Measurements from ENCODE around the gene PTPRA. TPM values are rescaled to one million over a fixed set of nuclear protein-coding genes. Genes with fewer than 3 reads are reported as not detected.

The PTPRA gene
- total and polyA plus RNA-seq, 9 of the 15 experiments (the other 6 are each of a cell fraction or from before 2014, with no cell fraction given) = 3.4 to 80.5 (median 28.0) TPM

DNA sequence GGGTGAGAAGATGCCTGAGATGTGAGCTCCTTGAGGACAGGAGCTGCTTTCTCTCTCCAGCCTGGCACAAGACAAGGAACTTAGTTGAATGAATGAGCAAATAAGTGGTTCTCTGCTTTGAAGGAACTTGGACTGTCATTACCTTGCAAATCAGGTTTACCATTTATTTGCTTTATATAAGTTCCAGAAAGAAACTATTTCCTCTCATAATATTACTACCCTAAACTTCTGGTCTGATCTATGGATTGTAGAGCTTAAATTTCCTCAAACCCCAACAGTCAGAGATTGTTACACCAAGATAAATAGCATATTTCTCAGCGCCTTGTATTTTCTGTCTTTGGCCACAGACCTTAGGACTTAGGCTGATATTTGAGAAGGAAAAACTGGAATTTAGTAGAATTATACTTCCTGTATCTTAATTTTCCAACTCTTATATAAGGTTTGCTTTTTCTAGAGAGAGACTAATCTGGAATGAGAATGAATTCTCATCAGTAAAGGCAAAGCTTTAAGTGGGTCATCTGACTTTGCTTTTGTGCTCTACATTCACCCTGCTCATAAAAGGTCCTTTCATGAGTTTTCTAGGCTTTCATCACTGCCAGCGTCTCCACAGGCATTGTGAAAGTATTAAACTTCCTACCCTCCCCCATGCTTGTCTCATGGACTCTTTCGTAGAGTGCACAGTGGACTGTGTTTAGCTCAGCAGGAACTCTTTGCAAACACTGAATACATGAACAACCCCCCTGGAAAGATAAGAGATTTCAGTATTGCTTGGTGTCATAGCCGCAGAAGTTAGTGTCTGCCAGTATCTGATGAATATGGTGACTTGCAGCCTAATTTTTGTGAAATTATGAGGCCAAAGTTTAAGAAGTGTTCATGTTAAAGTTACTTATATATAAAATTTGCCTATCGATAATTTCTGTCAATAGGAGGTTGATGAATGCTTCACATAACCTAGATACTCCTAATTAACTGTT, 74.0 kb downstream of the PTPRA start (continued):
- TF ChIP-seq, protein P1, sequence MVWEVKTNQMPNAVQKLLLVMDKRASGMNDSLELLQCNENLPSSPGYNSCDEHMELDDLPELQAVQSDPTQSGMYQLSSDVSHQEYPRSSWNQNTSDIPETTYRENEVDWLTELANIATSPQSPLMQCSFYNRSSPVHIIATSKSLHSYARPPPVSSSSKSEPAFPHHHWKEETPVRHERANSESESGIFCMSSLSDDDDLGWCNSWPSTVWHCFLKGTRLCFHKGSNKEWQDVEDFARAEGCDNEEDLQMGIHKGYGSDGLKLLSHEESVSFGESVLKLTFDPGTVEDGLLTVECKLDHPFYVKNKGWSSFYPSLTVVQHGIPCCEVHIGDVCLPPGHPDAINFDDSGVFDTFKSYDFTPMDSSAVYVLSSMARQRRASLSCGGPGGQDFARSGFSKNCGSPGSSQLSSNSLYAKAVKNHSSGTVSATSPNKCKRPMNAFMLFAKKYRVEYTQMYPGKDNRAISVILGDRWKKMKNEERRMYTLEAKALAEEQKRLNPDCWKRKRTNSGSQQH (CRISPR knock-in tag; IDR thresholded peaks at IDR 0.05) = no peak
- TF ChIP-seq BMI1 (IDR thresholded peaks at IDR 0.05; ENCODE audit: low read length) (no peak), EP300 (IDR thresholded peaks at IDR 0.05; ENCODE audit: low read length) (peak; percentile 41; the same call in 1 of the 2 replicates), FOXP1 (CRISPR knock-in tag; IDR thresholded peaks at IDR 0.05) (no peak), SMAD3 (CRISPR knock-in tag; conservative IDR thresholded peaks at IDR 0.05) (no peak), ZFPM2 (CRISPR knock-in tag; IDR thresholded peaks at IDR 0.05) (no peak), U2AF1 (optimal IDR thresholded peaks at IDR 0.05; ENCODE audit: low read depth, low read length) (no peak), ZEB2 (IDR thresholded peaks at IDR 0.05) (no peak), NCOA4 (IDR thresholded peaks at IDR 0.05; ENCODE audit: partially characterized antibody) (no peak), POLR2G (IDR thresholded peaks at IDR 0.05; ENCODE audit: low read depth, low read length) (no peak), ZNF707 (CRISPR knock-in tag; conservative IDR thresholded peaks at IDR 0.05) (no peak), RFX7 (CRISPR knock-in tag; IDR thresholded peaks at IDR 0.05) (no peak), ZNF274 (IDR thresholded peaks at IDR 0.05; ENCODE audit: borderline replicate concordance, low read depth, low read length) (no peak), PTTG1 (tag; IDR thresholded peaks at IDR 0.05; ENCODE audit: low read depth) (no peak), ZSCAN29 (IDR thresholded peaks at IDR 0.05) (no peak), LARP7 (IDR thresholded peaks at IDR 0.05) (no peak), ZNF668 (CRISPR knock-in tag; IDR thresholded peaks at IDR 0.05) (no peak), GABPB1 (CRISPR knock-in tag; IDR thresholded peaks at IDR 0.05) (0 out of 2 replicates have a peak, but pooled peaks have one; percentile 12)
- TF ChIP-seq, protein P2, sequence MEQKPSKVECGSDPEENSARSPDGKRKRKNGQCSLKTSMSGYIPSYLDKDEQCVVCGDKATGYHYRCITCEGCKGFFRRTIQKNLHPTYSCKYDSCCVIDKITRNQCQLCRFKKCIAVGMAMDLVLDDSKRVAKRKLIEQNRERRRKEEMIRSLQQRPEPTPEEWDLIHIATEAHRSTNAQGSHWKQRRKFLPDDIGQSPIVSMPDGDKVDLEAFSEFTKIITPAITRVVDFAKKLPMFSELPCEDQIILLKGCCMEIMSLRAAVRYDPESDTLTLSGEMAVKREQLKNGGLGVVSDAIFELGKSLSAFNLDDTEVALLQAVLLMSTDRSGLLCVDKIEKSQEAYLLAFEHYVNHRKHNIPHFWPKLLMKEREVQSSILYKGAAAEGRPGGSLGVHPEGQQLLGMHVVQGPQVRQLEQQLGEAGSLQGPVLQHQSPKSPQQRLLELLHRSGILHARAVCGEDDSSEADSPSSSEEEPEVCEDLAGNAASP (IDR thresholded peaks at IDR 0.05) = no peak
- TF ChIP-seq, protein P3, sequence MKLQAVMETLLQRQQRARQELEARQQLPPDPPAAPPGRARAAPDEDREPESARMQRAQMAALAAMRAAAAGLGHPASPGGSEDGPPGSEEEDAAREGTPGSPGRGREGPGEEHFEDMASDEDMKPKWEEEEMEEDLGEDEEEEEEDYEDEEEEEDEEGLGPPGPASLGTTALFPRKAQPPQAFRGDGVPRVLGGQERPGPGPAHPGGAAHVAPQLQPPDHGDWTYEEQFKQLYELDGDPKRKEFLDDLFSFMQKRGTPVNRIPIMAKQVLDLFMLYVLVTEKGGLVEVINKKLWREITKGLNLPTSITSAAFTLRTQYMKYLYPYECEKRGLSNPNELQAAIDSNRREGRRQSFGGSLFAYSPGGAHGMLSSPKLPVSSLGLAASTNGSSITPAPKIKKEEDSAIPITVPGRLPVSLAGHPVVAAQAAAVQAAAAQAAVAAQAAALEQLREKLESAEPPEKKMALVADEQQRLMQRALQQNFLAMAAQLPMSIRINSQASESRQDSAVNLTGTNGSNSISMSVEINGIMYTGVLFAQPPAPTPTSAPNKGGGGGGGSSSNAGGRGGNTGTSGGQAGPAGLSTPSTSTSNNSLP (IDR thresholded peaks at IDR 0.05; ENCODE audit: borderline replicate concordance, low read depth, low read length) = no peak

Measured in K562 (cell line).